Islet of Langerhans (tissue), 1 donor: ENCODE data around the gene C5orf34.
"Not testable (repeated sequence)": the region's sequence is repeated elsewhere in the genome, so short reads cannot be mapped to it uniquely, and the experiment has no call there.

Experiments used
- FAIRE-seq: peaks from one replicate; lab custom pipeline; 2011; peaks lifted over from hg19 to GRCh38; lab: Jason Lieb, UNC

Gene C5orf34

DNA sequence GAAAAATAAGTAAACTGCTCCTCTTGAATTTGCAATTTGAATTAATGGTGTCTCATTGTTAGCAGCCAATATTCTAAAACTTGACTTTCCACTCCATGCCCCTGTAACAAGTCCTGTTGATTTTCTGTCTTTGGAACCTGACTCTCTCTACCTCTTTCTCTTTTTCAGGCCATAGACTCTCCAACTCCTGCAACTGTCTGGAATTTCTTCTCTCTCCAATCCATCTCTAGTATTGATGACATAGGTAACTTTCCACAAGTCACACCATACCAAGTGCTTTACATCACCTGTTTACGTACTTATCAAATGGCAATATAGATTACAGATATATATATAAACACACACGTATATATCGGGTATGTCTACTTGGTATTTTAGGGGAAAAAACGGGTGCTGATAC lies 923 bp downstream of the C5orf34 start:
- no peak for FAIRE-seq

DNA sequence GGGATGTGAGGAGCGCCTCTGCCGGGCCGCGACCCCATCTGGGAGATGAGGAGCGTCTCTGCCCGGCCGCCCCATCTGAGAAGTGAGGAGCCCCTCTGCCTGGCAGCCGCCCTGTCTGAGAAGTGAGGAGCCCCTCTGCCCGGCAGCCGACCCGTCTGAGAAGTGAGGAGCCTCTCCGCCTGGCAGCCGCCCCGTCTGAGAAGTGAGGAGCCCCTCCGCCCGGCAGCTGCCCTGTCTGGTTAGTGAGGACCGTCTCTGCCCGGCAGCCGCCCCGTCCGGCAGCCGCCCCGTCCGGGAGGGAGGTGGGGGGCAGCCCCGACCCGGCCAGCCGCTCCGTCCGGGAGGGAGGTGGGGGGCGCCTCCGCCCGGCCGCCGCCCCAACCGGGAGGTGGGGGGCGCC lies 3.9 kb downstream of the C5orf34 start:
- FAIRE-seq = not testable (repeated sequence)

DNA sequence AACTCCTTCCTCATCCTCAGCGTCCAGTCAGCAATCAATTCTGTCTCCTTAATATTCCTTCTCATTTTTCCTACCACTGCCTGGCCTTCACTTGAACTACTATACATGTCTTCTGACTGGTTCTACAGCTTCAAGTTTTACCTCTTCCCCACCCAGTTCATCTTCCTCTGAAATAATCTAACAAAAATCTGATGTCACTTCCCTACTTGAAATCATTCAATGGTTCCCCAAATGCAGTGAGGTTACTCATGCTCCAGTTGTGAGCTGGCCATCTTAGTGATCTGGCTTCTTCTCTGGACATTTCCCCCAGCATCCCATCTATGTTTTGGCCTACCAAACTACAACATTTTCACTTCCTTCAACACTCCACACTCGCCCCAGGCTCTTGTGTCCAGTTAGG lies 16.4 kb downstream of the C5orf34 start:
- FAIRE-seq = no peak

DNA sequence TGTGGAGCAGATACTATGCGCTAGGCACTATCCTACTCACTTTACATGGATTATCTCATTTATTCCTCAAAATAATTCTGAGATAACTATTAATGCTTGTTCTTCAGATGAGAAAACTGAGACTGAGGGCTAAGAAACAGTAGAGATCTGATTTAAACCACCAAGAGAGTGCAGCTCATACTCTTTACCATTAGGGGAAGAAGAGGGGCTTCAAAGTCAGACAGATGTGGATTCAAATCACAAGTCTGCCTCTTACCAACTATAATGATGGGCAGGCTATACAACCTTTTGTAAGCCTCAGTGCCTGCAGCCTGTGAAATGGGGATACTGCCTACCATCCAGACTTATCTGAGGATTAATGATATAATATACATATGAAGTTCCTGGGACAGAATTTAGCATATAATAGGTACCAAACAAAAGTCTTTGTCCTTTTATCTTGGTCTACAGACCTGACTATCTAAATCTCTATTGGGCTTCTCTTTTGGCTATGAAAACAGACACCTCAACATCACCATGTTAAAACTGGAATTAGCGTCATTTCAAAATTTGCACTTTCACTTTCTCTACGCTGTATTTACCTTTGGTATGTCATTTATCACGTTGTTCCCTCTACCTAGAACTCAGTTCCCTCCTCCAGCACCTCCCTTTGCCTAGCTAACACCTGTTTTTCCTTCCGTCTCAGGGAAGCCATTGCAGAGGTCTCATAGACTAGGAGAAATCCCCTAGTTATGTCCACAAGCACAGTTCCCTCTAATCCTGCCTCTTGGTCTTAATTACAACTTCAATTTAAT lies 17.4 kb downstream of the C5orf34 start:
- no peak for FAIRE-seq

DNA sequence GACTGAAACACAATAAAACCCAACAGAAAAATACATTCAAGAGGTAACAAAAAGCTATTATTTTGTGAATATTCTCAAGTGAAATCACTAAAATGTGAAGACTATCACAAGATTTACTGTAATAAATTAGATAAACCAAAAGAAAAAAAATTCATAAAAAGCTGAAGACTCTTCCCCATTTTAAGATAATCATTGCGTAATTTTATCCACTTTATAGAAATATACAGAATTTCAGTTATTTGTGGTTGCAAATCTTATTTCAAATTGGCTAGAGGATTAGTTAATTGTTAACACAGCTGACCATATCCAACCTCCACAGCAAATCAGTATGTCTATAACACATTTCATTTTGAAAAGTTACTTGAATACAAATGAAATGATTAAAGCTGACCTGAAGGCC lies 23.6 kb downstream of the C5orf34 start:
- FAIRE-seq = no peak

DNA sequence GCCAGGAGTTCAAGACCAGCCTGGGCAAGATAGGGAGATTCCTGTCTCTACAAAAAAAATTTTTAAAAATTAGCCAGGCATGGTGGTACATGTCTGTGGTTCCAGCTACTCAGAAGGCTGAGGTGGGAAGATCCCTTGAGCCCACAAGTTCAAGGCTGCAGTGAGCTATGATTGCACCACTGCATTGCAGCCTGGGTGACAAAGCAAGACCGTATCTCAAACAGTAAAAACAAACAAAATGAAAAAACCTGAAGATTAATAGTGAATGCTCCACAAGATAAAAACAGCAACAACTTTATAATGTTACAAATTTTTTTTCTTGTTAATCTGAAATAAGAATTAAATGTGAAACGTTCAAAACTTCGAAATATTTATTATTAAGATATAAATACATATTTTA lies 28.6 kb downstream of the C5orf34 start:
- no peak for FAIRE-seq

DNA sequence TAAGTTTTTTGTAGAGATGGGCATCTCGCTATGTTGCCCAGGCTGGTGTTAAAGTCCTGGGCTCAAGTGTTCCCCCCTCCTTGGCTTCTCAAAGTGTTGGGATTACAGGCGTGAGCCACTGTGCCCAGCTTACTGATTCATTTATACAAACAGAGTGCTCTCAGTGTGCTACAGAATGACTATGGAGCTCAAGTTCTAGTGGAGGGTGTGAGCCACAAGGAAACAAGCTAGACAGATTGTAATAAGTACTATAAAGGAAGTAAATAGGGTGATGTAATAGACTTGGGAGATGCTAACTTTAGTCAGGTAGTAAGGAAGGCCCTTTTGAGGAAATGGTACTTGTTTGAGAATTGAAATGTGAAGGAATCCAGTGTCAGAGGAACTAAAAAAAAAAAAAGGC lies 29.5 kb downstream of the C5orf34 start:
- no peak for FAIRE-seq

DNA sequence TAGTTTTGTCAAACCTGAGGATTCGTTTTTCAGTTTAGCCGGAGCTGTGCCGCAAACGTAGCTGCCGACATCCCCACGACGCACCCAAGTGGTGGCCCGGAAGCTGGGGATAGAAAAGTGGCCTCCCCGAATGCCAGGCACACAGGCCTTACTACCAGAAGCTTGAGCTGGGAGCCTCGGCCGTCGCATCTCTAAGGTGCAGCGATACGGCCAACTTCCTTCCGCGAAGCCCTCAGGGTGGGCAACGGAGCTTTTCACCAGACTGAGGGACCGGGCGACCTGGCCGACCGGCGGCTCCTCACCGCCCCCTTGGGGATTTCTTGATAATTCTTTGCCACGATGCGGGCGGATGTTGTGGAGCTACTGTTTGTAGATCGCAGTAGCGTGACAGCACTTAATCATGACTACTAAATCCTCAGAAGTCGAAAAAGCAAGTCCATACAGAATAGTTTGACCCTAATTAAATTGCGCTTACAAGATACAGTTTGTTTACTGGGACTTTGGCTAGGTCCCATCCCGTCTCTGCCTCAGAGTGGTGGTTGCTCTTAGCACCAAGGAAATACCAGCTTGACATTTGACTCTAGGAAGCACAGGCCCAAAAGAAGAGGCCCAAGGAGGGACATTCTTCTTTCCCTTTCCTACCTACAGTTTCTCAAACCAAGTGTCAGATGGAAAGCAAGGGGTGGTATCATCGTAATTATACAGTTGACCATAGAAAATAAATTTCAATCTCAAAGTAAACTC lies 30.7 kb downstream of the C5orf34 start:
- peak; percentile 65 for FAIRE-seq

DNA sequence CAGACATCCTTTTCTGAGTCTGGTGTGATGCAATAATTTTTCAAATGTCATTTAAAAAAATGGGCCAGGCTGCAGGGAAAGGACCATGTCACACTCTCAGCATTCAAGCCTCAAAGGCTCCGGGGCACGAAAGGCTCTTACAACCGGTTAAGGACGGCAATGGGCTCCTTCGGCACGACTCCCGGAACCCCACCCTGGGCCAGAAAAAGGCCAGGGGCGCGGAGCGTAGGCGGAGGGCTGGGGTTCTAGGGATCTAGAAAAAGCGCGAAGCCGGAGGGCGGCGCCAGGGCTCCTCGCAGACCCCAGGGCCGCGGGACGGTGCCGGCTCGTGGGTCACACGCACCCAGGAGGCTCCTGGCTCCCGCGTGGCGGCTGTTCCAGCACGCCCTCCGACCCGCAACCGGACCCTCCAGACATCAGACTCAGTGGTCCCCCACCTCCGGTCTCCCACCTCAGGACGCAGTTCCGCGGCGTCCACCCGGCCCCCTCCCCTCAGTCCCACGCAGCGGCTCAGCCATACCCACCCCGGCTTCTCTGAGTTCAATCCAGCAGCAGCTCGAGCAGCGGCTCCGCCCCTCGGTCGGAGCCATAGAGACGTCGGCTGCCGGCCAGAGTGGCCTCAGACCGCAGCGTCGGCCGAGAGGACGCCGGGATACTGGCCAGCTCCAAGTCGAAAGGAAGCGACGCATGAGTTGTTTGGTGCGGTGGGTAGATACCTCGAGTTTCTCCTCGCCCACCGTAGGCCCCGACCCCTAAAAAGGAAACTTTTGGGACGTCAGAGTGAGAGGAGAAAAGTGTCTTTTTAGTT lies 31.4 kb downstream of the C5orf34 start, which contains the start of gene TMEM267:
Gene TMEM267 (minus strand): TSS at position 568 of the 808 bp plus-strand sequence. CDS start 29,896 bp downstream, outside the sequence.
- FAIRE-seq = no peak

DNA sequence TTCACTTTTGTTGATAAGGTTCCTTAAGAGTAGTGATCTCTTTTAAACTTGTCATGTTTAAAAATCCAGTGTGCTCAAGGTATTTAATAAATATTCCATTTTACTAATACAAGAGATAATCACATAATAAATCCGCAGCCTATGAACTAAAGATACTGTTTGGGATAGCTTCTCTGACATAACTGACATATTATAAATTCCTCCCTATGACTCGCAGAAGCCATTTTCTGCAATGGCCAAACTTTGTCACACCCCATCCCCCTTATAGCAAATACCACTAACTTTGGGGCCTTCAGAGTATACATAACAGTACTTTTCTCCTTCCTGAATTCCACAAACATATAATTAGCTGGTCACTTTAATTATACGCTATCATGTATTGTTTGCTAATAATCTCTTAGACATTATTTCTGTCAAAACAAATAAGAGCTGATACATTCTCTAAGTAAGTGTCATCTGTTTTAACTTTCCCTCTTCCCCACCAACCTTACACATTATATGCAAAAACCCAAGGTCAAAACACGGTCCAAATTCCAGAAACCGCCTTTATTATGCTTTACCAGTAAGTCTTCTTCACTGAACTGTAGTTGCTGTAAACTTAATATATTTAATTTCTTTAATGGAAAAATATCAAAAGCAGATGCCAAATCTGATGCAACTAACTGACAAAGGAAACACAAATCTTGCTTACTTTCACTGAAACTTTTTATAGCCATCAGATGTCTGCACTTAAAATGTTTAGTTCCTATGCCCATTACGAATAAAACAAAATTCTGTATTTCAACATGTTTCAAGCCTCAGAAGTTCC lies 32.3 kb downstream of the C5orf34 start:
- FAIRE-seq = no peak

DNA sequence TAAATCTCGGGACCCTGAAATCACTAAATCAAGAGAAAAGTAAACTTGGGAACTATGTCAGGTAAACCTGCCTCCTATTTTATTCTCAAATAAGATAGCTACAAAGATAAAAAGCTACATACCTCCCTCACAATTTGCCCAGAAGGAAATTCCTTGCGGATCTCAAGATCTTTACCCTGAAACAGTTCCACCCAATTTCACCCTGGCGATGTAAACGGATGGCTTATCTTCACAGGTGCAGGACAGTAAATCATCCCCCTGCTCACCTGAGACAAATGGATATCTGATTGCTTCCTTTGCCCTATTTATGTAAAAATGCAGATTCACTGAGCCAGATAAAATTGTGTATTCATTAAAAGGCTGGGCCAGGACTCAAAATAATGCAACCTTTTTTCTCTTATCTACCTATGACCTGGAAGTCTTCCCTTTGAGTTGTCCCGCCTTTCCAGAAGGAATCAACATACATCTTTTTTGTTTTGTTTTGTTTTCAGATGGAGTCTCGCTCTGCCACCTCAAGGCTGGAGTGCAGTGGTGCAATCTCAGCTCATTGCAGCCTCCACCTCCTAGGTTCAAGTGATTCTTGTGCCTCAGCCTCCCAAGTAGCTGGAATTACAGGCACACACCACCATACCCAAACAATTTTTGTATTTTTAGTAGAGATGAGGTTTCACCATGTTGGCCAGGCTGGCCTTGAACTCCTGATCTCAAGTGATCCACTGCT lies 45.1 kb downstream of the C5orf34 start:
- FAIRE-seq = no peak

DNA sequence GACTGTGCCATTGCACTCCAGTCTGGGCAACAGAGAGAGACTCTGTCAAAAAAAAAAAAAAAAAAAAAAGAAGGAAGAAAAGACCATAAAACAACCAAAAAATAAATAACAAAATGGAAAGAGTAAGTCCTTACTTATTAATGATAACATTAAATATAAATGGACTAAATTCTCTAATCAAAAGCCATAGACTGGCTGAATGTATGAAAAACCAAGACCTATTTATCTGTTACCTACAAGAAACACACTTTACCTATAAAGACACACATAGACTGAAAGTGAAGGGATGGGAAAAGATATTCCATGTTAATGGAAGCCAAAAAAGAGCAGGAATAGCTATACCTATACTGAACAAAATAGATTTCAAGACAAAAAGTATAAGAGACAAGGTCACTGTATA lies 47.8 kb downstream of the C5orf34 start:
- FAIRE-seq = no peak

DNA sequence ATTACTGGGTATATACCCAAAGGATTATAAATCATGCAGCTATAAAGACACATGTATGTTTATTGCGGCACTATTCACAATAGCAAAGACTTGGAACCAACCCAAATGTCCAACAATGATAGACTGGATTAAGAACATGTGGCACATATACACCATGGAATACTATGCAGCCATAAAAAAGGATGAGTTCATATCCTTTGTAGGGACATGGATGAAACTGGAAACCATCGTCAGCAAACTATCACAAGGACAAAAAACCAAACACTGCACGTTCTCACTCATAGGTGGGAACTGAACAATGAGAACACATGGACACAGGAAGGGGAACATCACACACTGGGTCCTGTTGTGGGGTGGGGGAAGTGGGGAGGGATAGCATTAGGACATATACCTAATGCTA lies 49.5 kb downstream of the C5orf34 start:
- FAIRE-seq = not testable (repeated sequence)

DNA sequence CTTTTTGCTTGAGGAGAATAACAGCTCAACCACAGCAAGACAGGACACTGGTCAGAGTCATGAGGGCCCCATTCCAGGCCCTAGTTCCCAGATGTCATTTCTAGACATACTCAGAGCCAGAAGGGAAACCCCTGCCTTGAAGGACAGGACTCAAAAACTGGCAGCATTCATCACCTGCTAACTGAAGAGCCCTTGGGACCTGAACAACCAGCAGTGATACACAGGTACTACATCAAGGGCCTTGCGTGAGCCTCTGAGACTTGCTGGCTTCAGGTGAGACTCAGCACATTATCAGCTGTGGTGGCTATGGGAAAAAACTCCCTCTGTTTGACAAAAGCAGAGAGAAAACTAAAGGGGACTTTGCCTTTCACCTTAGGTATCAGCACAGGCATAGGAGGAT lies 53.9 kb downstream of the C5orf34 start:
- no peak for FAIRE-seq

DNA sequence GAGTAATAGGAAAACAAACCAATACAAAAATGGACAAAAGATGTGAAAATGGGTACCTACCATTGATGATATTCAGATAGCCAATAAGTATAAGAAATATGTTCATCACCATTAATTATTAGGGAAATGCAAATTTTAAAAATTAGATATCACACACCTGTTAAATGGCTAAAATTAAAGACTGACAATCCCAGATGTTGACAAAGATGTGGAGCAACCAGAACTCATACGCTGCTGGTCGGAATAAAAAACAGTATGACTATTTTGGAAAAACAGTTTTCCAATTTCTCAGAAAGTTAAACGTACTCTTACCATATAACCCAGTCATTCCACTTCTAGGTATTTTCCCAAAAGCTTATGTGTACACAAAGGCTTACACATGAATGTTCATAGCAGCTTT lies 58.4 kb downstream of the C5orf34 start:
- FAIRE-seq = no peak

DNA sequence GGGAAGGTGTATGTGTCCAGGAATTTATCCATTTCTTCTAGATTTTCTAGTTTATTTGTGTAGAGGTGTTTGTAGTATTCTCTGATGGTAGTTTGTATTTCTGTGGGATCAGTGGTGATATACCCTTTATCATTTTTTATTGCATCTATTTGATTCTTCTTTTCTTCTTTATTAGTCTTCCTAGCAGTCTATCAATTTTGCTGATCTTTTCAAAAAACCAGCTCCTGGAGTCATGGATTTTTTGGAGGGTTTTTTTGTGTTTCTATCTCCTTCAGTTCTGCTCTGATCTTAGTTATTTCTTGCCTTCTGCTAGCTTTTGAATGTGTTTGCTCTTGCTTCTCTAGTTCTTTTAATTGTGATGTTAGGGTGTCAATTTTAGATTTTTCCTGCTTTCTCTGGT lies 73.4 kb downstream of the C5orf34 start:
- FAIRE-seq = not testable (repeated sequence)

DNA sequence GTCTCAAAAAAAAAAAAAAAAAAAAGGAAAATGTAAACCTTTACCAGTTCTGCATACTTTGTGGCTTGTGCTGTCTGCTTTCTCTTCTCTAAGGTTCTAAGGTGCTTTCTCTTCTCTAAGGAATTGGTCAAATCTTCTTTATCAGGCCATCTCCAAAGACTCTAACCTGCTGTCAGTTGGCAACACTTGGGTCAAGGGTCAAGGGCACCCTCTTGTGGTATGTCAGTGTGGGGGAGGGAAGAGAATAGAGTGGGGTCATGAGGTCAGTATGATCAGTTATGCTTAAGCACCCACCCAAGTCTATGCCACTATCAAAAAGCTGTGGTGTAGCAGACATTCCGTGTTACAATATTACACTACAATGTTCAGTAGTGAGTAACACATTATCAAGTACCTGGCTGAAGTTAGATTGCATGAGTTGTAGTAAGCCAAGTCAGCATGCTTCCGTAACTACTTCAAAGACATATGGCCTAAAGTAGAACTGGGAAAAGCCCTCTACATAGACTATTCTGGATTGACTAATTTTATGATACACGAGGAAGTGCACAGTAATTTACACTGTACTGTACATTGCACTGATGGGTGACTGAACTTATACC lies 77.8 kb downstream of the C5orf34 start:
- no peak for FAIRE-seq
